GM12874 (cell line): ENCODE measurements around the gene ERCC3.

ENCODE experiments used
- CTCF ChIP-seq: IDR thresholded peaks from 2 replicates; pipeline ENCODE4 v1.5.1; 2011; ENCODE audit warnings: low read depth, mild to moderate bottlenecking, control low read depth, low read length, moderate library complexity; ENCODE audit not compliant: insufficient read depth

ERCC3 gene

GRCh38 chr2:127220102-127220767 lies 73.7 kb downstream of the ERCC3 start, which contains the start of gene CYP27C1:
CYP27C1 (minus strand) TSS chr2:127220299; CDS start chr2:127220270, 29 bp downstream.
- TF ChIP-seq CTCF, result no peak

- TF ChIP-seq CTCF, result no peak
Observed at GRCh38 chr2:127219171-127220070, 74.5 kb downstream of the ERCC3 start.

- TF ChIP-seq CTCF, result no peak
Observed at GRCh38 chr2:127218812-127219170, 75.2 kb downstream of the ERCC3 start.

GRCh38 chr2:127217470-127218325 lies 76.2 kb downstream of the ERCC3 start:
- no peak for TF ChIP-seq CTCF

- no peak for TF ChIP-seq CTCF
Observed at GRCh38 chr2:127216593-127216992, 77.4 kb downstream of the ERCC3 start.

GRCh38 chr2:127216095-127216494 lies 77.8 kb downstream of the ERCC3 start:
- no peak for TF ChIP-seq CTCF

- no peak for TF ChIP-seq CTCF
Observed at GRCh38 chr2:127208313-127208712, 85.6 kb downstream of the ERCC3 start.
